HEK293 (cell line): ENCODE measurements around the gene PDE4D.
A peak's percentile ranks its signal among the peaks of the same experiment; 100 is the strongest.

Experiments used
- IKZF3 ChIP-seq: fragments of 450-650 bp; IDR thresholded peaks from 2 replicates; pipeline ENCODE4 v1.5.0; 2018; ENCODE audit warnings: missing biosample characterization, mild to moderate bottlenecking, missing genetic modification characterization, moderate library complexity
- KLF7 ChIP-seq: fragments of 450-650 bp; formaldehyde crosslinking; IDR thresholded peaks from 2 replicates; pipeline ENCODE4 v1.5.1; 2016; ENCODE audit warnings: missing biosample characterization, missing genetic modification characterization, borderline replicate concordance
- KLF9 ChIP-seq: fragments of 450-650 bp; formaldehyde crosslinking; IDR thresholded peaks from 2 replicates; pipeline ENCODE4 v1.5.1; 2016; ENCODE audit warnings: missing biosample characterization, missing genetic modification characterization, low read depth
- SCRT2 ChIP-seq: fragments of 450-650 bp; formaldehyde crosslinking; IDR thresholded peaks from 2 replicates; pipeline ENCODE4 v1.5.1; 2016; ENCODE audit warnings: missing biosample characterization, missing genetic modification characterization
- SP2 ChIP-seq: fragments of 450-650 bp; formaldehyde crosslinking; IDR thresholded peaks from 2 replicates; pipeline ENCODE4 v1.5.1; 2016; ENCODE audit warnings: missing biosample characterization, missing genetic modification characterization
- SP3 ChIP-seq: fragments of 450-650 bp; formaldehyde crosslinking; IDR thresholded peaks from 2 replicates; pipeline ENCODE4 v1.5.1; 2016; ENCODE audit warnings: missing biosample characterization, missing genetic modification characterization
- ZBTB21 ChIP-seq: fragments of 450-650 bp; formaldehyde crosslinking; IDR thresholded peaks from 2 replicates; pipeline ENCODE4 v1.5.1; 2017; ENCODE audit warnings: missing biosample characterization, missing genetic modification characterization
- ZBTB8A ChIP-seq: fragments of 450-650 bp; formaldehyde crosslinking; IDR thresholded peaks from 2 replicates; pipeline ENCODE4 v1.5.1; 2016; ENCODE audit warnings: missing biosample characterization, missing genetic modification characterization
- ZNF10 ChIP-seq: fragments of 450-650 bp; formaldehyde crosslinking; IDR thresholded peaks from 2 replicates; pipeline ENCODE4 v1.5.1; 2017; ENCODE audit warnings: missing biosample characterization, missing genetic modification characterization
- ZNF214 ChIP-seq: fragments of 450-650 bp; formaldehyde crosslinking; IDR thresholded peaks from 2 replicates; pipeline ENCODE4 v1.5.1; 2017; ENCODE audit warnings: missing biosample characterization, mild to moderate bottlenecking, missing genetic modification characterization, borderline replicate concordance
- ZNF23 ChIP-seq: fragments of 450-650 bp; formaldehyde crosslinking; IDR thresholded peaks from 2 replicates; pipeline ENCODE4 v1.5.1; 2016; ENCODE audit warnings: missing biosample characterization, missing genetic modification characterization, borderline replicate concordance
- ZNF311 ChIP-seq: fragments of 450-650 bp; formaldehyde crosslinking; IDR thresholded peaks from 2 replicates; pipeline ENCODE4 v1.5.1; 2017; ENCODE audit warnings: missing biosample characterization, missing genetic modification characterization, borderline replicate concordance
- ZNF335 ChIP-seq: fragments of 450-650 bp; formaldehyde crosslinking; conservative IDR thresholded peaks from 2 replicates; pipeline ENCODE4 v1.5.1; 2016; ENCODE audit warnings: missing biosample characterization, missing genetic modification characterization
- ZNF37A ChIP-seq: fragments of 450-650 bp; IDR thresholded peaks from 2 replicates; pipeline ENCODE4 v1.5.1; 2018; ENCODE audit warnings: missing biosample characterization, missing genetic modification characterization
- ZNF416 ChIP-seq: fragments of 450-650 bp; formaldehyde crosslinking; IDR thresholded peaks from 2 replicates; pipeline ENCODE4 v1.5.1; 2016; ENCODE audit warnings: missing biosample characterization, missing genetic modification characterization
- ZNF423 ChIP-seq: fragments of 450-650 bp; formaldehyde crosslinking; IDR thresholded peaks from 2 replicates; pipeline ENCODE4 v1.5.1; 2016; ENCODE audit warnings: missing biosample characterization, missing genetic modification characterization
- ZNF473 ChIP-seq: fragments of 450-650 bp; formaldehyde crosslinking; IDR thresholded peaks from 2 replicates; pipeline ENCODE4 v1.5.1; 2017; ENCODE audit warnings: missing biosample characterization, missing genetic modification characterization
- ZNF48 ChIP-seq: fragments of 450-650 bp; formaldehyde crosslinking; IDR thresholded peaks from 2 replicates; pipeline ENCODE4 v1.5.1; 2016; ENCODE audit warnings: missing biosample characterization, missing genetic modification characterization
- ZNF501 ChIP-seq: fragments of 450-650 bp; formaldehyde crosslinking; IDR thresholded peaks from 2 replicates; pipeline ENCODE4 v1.5.1; 2016; ENCODE audit warnings: missing biosample characterization, missing genetic modification characterization
- ZNF513 ChIP-seq: fragments of 450-650 bp; IDR thresholded peaks from 2 replicates; pipeline ENCODE4 v1.5.1; 2018; ENCODE audit warnings: missing biosample characterization, missing genetic modification characterization
- ZNF514 ChIP-seq: fragments of 450-650 bp; formaldehyde crosslinking; IDR thresholded peaks from 2 replicates; pipeline ENCODE4 v1.5.1; 2016; ENCODE audit warnings: missing biosample characterization, missing genetic modification characterization
- ZNF530 ChIP-seq: fragments of 450-650 bp; formaldehyde crosslinking; IDR thresholded peaks from 2 replicates; pipeline ENCODE4 v1.5.1; 2016; ENCODE audit warnings: low read depth, missing biosample characterization, missing genetic modification characterization
- ZNF544 ChIP-seq: fragments of 450-650 bp; formaldehyde crosslinking; IDR thresholded peaks from 2 replicates; pipeline ENCODE4 v1.5.0; 2017; ENCODE audit warnings: missing biosample characterization, missing genetic modification characterization
- ZNF585B ChIP-seq: fragments of 450-650 bp; formaldehyde crosslinking; IDR thresholded peaks from 2 replicates; pipeline ENCODE4 v1.5.1; 2016; ENCODE audit warnings: missing biosample characterization, missing genetic modification characterization
- ZNF707 ChIP-seq: fragments of 450-650 bp; formaldehyde crosslinking; IDR thresholded peaks from 2 replicates; pipeline ENCODE4 v1.5.1; 2016; ENCODE audit warnings: missing biosample characterization, missing genetic modification characterization
- ZSCAN16 ChIP-seq: fragments of 450-650 bp; formaldehyde crosslinking; IDR thresholded peaks from 2 replicates; pipeline ENCODE4 v1.5.1; 2016; ENCODE audit warnings: missing biosample characterization, missing genetic modification characterization
- TF ChIP-seq, protein P1 (sequence below): fragments of 450-650 bp; formaldehyde crosslinking; conservative IDR thresholded peaks from 2 replicates; pipeline ENCODE4 v1.5.1; 2016; ENCODE audit warnings: low read depth, missing biosample characterization, missing genetic modification characterization
- TF ChIP-seq, protein P2 (sequence below): fragments of 450-650 bp; formaldehyde crosslinking; IDR thresholded peaks from 2 replicates; pipeline ENCODE4 v1.5.1; 2016; ENCODE audit warnings: missing biosample characterization, missing genetic modification characterization
- TF ChIP-seq, protein P3 (sequence below): fragments of 450-650 bp; formaldehyde crosslinking; IDR thresholded peaks from 2 replicates; pipeline ENCODE4; 2016; ENCODE audit warnings: missing biosample characterization, missing genetic modification characterization
- TF ChIP-seq, protein P4 (sequence below): fragments of 450-650 bp; formaldehyde crosslinking; IDR thresholded peaks from 2 replicates; pipeline ENCODE4 v1.5.1; 2016; ENCODE audit warnings: missing biosample characterization, missing genetic modification characterization, borderline replicate concordance

Gene PDE4D

GRCh38 chr5:59346982-59347381, 546.5 kb downstream of the PDE4D start (continued):
- TF ChIP-seq ZNF530: no peak
- TF ChIP-seq SP3 (tag by site-specific recombination): no peak
- TF ChIP-seq ZNF311: no peak
- TF ChIP-seq ZNF514 (tag by site-specific recombination): no peak
- no peak for TF ChIP-seq ZNF10 (tag by site-specific recombination)
- 0 out of 2 replicates have a peak, but pooled peaks have one; percentile 18 for TF ChIP-seq ZNF501 (tag by site-specific recombination)
- TF ChIP-seq ZNF416 (tag by site-specific recombination): no peak
- TF ChIP-seq ZNF513: no peak
- no peak for TF ChIP-seq ZNF585B
- TF ChIP-seq IKZF3 (tag by site-specific recombination): peak; percentile 81
- TF ChIP-seq, protein P1, sequence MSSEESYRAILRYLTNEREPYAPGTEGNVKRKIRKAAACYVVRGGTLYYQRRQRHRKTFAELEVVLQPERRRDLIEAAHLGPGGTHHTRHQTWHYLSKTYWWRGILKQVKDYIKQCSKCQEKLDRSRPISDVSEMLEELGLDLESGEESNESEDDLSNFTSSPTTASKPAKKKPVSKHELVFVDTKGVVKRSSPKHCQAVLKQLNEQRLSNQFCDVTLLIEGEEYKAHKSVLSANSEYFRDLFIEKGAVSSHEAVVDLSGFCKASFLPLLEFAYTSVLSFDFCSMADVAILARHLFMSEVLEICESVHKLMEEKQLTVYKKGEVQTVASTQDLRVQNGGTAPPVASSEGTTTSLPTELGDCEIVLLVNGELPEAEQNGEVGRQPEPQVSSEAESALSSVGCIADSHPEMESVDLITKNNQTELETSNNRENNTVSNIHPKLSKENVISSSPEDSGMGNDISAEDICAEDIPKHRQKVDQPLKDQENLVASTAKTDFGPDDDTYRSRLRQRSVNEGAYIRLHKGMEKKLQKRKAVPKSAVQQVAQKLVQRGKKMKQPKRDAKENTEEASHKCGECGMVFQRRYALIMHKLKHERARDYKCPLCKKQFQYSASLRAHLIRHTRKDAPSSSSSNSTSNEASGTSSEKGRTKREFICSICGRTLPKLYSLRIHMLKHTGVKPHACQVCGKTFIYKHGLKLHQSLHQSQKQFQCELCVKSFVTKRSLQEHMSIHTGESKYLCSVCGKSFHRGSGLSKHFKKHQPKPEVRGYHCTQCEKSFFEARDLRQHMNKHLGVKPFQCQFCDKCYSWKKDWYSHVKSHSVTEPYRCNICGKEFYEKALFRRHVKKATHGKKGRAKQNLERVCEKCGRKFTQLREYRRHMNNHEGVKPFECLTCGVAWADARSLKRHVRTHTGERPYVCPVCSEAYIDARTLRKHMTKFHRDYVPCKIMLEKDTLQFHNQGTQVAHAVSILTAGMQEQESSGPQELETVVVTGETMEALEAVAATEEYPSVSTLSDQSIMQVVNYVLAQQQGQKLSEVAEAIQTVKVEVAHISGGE (tag by site-specific recombination): no peak
- TF ChIP-seq ZNF544 (tag by site-specific recombination): no peak
- no peak for TF ChIP-seq ZNF707
- TF ChIP-seq, protein P2, sequence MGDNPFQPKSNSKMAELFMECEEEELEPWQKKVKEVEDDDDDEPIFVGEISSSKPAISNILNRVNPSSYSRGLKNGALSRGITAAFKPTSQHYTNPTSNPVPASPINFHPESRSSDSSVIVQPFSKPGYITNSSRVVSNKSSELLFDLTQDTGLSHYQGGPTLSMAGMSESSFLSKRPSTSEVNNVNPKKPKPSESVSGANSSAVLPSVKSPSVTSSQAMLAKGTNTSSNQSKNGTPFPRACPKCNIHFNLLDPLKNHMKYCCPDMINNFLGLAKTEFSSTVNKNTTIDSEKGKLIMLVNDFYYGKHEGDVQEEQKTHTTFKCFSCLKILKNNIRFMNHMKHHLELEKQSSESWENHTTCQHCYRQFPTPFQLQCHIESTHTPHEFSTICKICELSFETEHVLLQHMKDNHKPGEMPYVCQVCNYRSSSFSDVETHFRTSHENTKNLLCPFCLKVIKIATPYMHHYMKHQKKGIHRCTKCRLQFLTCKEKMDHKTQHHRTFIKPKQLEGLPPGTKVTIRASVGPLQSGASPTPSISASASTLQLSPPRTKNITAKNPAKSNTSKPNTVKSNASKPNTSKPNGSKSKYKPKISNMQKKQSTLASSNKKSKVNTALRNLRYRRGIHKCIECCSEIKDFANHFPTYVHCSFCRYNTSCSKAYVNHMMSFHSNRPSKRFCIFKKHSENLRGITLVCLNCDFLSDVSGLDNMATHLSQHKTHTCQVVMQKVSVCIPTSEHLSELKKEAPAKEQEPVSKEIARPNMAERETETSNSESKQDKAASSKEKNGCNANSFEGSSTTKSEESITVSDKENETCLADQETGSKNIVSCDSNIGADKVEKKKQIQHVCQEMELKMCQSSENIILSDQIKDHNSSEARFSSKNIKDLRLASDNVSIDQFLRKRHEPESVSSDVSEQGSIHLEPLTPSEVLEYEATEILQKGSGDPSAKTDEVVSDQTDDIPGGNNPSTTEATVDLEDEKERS (tag by site-specific recombination): no peak
- no peak for TF ChIP-seq ZSCAN16
- no peak for TF ChIP-seq KLF9 (tag by site-specific recombination)
- TF ChIP-seq SP2 (tag by site-specific recombination): no peak
- TF ChIP-seq ZNF423 (tag by site-specific recombination): no peak
- no peak for TF ChIP-seq ZNF214 (tag by site-specific recombination)
- no peak for TF ChIP-seq SCRT2
- TF ChIP-seq ZNF23 (tag by site-specific recombination): no peak
- TF ChIP-seq KLF7 (tag by site-specific recombination): no peak
- no peak for TF ChIP-seq ZBTB8A (tag by site-specific recombination)
- TF ChIP-seq ZNF335 (tag by site-specific recombination): no peak
- 0 out of 2 replicates have a peak, but pooled peaks have one; percentile 20 for TF ChIP-seq ZBTB21
- TF ChIP-seq, protein P3, sequence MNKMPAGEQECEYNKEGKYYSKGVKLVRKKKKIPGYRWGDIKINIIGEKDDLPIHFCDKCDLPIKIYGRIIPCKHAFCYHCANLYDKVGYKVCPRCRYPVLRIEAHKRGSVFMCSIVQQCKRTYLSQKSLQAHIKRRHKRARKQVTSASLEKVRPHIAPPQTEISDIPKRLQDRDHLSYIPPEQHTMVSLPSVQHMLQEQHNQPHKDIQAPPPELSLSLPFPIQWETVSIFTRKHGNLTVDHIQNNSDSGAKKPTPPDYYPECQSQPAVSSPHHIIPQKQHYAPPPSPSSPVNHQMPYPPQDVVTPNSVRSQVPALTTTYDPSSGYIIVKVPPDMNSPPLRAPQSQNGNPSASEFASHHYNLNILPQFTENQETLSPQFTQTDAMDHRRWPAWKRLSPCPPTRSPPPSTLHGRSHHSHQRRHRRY (tag by site-specific recombination): no peak
- no peak for TF ChIP-seq ZNF473
- TF ChIP-seq, protein P4, sequence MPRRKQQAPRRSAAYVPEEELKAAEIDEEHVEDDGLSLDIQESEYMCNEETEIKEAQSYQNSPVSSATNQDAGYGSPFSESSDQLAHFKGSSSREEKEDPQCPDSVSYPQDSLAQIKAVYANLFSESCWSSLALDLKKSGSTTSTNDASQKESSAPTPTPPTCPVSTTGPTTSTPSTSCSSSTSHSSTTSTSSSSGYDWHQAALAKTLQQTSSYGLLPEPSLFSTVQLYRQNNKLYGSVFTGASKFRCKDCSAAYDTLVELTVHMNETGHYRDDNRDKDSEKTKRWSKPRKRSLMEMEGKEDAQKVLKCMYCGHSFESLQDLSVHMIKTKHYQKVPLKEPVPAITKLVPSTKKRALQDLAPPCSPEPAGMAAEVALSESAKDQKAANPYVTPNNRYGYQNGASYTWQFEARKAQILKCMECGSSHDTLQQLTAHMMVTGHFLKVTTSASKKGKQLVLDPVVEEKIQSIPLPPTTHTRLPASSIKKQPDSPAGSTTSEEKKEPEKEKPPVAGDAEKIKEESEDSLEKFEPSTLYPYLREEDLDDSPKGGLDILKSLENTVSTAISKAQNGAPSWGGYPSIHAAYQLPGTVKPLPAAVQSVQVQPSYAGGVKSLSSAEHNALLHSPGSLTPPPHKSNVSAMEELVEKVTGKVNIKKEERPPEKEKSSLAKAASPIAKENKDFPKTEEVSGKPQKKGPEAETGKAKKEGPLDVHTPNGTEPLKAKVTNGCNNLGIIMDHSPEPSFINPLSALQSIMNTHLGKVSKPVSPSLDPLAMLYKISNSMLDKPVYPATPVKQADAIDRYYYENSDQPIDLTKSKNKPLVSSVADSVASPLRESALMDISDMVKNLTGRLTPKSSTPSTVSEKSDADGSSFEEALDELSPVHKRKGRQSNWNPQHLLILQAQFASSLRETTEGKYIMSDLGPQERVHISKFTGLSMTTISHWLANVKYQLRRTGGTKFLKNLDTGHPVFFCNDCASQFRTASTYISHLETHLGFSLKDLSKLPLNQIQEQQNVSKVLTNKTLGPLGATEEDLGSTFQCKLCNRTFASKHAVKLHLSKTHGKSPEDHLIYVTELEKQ (tag by site-specific recombination): 0 out of 2 replicates have a peak, but pooled peaks have one; percentile 51
- TF ChIP-seq ZNF37A (tag by site-specific recombination): no peak
- TF ChIP-seq ZNF48 (tag by site-specific recombination): no peak
